NCI-H146 treated with DMSO at 0.1 percent for 48 hours (cell line): ENCODE results near the gene NAA10.
"Not testable (repeated sequence)": the region's sequence is repeated elsewhere in the genome, so short reads cannot be mapped to it uniquely, and the experiment has no call there.

Experiments used
- DNase-seq: peaks from one replicate; lab custom pipeline; 2025; ENCODE audit not compliant: unreplicated experiment; lab: John Stamatoyannopoulos, UW

NAA10 gene

DNA sequence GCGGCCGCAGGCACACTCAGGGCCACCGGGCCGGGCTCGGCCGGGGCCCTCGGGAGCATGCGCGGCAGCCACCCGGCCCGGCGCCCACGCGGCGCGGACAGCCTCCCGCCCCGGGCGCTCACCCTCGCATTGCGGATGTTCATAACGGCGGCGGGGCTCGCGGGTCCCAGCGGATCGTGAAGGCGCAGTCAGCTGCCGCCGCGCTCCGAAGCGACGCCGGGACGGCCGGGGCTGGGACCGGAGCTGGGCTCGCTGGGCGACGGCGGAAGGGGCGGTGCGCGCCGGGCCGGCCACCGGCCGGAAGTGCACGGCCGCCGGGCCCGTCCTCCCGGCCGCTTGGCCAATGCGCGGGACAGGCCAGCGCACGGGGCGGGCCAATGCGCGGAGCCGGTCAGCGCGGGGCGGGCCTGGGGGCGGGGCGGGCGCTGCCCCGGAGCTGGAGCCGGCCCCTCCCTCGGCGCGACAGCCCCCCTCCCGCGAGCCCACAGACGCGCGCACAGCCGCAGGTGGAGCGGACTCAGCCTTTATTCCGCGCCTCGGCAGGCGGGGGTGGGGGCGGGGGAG lies at the start of gene NAA10:
NAA10 (minus strand) TSS at position 276 of the 564 bp plus-strand sequence; CDS start at position 143, 133 bp downstream.
- peak; percentile 32 for DNase-seq

DNA sequence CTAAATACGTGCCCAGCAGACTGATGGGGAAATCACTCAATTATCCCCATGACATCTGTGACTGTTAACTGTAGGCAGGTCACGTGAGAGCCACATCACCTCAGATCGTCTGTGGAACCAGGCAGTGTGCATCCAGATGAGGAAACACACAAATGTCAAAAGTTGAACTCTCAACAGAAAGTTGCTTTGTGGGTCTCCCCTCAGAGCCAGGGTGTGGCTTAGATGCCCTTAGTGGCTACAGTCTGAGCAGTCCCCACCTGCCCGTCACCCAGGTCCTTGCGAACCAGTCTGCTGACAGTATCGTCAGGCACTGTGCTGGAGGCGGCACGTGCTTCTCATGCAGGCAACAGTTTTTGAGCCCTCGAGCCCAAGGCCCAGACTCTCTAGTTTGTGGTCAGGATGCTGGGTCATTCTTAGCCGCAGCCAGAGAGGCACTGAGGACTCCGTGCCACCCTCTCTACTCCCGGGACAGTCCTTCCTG lies 48.5 kb upstream of the NAA10 start:
- no peak for DNase-seq

DNA sequence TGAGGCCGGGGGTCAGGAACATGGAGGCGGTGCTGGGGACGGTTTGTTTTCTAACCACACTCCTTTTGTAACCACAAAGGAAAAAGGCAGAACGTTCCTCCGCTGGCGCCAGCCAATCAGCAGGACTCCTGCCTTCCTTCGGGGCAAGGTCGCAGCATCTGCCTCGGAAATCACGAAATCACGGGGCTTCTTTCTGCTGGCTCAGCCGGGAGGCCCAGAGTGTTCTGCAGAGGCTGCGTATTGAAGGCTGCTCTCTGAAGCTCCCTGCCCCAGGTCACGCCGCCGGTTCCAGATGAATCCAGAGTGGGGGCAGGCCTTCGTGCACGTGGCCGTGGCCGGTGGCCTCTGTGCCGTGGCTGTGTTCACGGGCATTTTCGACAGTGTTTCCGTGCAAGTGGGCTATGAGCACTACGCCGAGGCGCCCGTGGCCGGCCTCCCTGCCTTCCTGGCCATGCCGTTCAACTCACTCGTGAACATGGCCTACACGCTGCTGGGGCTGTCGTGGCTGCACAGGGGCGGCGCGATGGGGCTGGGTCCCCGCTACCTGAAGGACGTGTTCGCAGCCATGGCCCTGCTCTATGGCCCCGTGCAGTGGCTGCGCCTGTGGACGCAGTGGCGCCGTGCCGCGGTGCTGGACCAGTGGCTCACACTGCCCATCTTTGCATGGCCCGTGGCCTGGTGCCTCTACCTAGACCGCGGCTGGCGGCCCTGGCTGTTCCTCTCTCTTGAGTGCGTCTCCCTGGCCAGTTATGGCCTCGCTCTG lies 47.1 kb upstream of the NAA10 start:
- DNase-seq: no peak

DNA sequence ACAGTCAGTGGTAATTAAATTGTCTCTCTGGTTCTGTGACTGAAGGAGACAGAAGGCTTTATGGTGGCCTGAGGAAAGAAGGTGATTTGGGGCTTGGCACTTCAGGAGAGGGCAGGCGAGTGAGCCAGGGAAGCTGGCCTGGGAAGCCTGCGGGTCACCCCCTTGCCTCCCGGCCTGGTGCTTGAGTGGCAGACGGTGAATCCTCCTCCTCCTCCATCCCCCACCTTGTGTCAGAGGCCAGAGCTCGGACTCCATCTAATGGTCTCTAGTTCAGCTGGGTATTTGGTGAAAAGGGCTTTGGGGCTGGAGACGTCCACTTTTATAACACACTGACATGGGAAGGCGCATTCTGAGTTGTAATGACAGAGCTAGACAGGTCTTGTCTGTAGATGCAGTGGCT lies 46.4 kb upstream of the NAA10 start:
- no peak for DNase-seq

DNA sequence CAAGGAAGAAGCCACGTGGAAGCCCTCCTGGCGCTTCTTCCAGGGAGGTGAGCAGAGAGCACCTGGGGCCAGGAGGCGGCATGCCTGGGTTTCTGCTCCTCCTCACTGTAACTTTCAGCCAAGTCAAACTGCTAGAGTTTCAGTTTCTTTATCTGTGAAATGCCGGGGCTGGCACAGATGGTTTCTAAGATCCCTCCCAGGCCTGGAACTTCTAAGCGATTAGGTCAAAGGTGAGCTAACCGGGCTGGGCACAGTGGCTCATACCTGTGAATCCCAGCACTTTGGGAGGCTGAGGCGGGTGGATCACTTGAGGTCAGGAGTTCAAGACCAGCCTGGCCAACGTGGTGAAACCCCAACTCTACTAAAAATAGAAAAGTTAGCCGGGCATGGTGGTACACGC lies 45.6 kb upstream of the NAA10 start:
- not testable (repeated sequence) for DNase-seq

DNA sequence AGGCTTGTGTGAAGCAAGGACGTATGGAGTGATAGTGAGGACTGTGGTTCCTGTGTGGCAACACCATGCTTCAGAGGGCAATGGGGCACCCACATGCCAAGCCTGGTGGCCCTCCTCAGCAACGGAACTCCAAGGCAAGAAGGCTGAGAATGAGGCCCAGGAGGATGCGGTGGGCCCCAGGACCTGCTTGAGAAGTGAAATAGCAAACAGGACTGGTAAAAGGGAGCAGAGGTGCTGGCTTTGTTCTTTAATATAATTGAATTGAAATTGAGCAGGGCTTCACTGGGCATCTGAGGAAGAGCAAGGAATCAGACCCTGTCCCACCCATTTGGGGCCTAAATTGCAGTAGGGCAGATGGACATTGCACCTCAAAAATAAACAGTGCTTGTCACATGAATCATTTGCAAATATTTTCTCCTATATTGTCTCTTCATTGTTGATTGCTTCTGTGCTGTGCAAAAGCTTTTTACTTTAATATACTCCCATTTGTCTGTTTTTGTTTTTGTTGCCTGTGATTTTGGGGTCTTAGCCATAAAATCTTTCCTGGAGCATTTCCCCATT lies 40.0 kb upstream of the NAA10 start:
- no peak for DNase-seq

DNA sequence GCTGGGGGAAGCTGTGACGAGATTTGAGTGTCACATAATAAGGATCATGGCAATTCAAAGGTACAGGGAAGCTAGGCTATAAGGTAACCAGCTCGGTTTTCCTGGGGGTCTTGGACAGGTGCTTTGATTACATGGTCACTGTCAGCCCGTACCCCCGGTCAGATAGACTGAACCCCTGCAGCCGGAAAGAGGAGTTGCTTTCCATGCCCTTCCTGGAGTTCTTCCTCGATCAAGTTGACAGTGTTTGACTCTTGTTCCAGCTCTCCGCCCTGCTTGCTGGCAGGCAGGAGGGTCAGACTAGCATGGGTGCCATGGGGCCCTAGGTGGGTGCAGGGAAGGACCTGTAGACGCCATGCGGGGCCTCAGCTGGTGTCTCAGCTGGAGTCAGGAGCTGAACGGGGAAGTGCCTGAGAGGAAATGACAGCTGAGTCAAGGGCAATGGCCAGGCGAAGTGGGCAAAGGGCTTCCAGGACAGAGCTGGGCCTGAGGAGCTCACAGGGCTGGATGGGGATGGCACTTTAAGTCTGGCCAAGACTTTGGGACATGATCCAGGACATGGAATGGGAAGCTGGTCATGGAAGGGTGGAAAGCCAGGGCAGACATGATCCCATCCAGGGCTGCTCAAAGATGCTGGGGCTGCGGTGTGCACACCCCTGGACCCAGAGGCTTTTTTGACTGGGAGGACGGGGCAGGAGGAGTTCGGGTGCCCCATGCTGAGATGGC lies 39.3 kb upstream of the NAA10 start:
- DNase-seq: no peak

DNA sequence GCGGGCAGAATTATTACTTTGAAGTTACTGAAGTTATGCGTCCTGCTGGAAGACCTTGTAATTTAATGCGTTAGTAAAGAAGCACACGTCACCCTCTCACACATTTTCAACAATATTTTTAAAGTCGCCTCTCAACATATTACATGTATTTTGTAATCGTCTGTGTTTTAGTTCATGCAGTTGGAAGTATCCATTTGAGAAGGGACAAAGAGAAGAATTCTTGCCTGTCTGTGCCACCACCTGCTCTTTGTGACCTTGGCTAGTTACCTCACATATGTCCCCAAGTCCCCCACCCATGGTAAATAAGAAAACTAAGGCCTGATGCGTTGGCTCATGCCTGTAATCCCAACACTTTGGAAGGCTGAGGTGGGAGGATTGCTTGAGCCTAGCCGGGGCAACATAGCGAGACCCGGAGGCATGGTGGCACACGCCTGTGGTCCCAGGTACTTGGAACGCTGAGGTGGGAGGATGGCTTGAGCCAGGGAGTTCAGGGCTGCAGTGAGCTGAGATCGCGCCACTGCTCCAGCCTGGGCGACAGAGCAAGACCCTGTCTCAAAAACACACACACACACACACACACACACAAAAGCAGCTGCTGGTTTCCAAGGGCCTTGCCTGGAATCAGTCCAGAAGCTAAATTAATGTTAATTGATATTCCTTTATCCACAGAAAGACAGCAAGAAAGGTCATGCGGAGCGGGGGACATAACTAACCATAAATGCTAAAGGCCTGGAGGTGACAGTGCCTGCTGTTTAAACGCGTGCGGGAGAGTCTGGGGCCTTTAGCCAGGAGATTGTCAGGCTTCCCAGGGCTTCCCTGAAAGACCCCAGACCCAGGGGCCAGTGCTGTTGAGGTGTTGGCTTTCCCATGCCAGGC lies 38.5 kb upstream of the NAA10 start:
- DNase-seq: peak; percentile 77

DNA sequence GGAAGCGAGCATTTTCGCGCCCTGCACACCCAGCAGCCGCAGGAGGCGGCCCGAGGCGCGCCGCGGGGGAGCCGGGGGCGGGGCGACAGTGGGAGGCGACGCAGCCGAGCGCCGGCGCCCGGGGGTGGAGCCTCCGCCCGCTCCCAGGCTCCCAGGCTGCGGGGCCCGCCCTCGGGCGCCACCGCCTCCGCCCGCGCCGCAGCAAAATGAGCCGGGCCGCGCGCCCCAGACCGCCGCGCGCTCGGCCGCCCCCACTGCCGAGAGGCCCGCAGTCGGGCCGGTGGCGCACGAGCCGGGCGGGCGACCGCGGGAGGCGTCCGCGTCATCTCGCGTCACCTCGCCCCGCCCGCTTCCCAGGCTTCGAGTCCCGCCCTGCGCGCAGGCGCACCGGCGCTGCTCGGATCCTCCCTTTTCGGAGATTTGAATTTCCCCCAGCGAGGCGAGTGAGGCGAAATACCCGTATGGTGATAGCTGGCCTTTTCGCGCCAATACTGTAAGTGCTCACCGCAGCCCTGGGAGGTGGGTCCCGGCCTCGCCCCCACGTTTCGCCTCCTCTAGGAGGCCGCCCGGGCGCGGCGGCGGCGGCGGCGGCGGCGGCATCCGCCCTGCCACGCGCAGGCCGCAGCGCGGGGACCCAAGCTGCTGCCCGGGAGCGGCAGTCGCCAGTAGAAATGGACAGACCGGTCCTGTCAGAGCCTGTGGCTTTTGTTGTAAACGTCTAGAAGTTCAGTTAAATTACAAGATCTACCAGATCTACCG lies 37.7 kb upstream of the NAA10 start, which contains the start of gene TMEM187:
TMEM187 (plus strand) TSS at position 387 of the 759 bp plus-strand sequence. CDS start 9,309 bp downstream, outside the sequence.
- DNase-seq: peak; percentile 70

DNA sequence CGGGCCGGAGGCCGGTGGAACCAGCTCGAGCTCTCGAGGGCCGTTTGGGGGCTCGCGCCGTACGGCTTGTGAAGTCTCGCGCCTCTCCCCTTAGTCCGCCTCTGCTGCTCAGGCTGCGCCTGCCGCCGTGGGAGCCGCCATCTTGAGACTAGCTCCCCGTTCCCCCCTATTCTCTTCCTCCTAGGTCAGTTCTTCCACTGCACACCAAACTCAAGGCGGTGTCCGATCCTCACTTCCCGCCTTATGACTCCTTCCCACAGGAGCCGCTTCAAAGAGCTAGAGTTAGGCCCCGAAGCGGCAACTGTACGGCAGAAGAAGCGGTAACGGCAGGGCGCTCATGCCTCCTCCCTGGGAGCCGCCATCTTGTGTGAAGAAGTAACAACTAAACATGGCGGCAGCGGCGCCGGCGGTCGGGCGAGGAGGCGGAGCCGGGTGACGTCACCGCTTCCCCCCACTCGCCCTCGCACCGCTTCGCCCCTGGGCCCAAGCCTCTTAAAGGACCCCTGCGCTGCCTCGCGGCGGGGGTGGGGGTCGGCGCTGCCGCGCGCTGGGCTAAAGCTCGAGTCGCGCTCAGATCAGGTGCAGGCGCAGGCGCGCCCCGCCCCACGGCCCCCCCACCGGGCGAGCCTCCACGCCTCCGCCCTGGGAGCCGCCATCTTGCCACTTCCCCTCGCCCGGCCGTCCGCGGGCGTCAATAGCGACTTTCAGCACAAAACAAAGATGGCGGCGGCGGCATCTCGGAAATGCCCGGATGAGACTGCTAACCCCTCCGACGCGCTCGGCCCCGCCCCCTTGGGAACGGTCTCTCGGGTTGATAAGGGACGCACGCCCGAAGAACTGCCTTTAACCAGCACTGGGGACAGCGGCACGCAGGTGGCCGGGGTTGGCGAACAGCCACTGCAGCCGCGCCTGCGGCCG lies 36.9 kb upstream of the NAA10 start, which contains the start of gene HCFC1:
HCFC1 (minus strand) TSS at position 369 of the 918 bp plus-strand sequence. CDS start 978 bp downstream, outside the sequence.
- DNase-seq: peak; percentile 70

DNA sequence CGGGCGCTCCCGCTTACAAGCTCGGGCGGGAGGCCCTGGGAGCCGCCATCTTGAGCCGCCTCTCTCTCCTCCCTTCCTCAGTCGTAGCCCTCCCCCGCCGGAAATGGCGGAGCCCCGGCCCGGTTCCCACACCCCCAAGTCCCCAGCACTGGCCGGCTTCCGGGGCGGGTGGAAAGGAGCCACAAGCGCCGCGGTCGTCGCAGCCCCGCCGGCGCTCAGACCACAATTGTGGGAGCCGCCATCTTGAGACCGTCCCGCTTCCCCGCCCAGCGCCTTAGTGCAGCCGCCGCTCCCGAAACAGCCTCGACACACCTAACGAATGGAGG lies 36.2 kb upstream of the NAA10 start:
- peak; percentile 53 for DNase-seq

DNA sequence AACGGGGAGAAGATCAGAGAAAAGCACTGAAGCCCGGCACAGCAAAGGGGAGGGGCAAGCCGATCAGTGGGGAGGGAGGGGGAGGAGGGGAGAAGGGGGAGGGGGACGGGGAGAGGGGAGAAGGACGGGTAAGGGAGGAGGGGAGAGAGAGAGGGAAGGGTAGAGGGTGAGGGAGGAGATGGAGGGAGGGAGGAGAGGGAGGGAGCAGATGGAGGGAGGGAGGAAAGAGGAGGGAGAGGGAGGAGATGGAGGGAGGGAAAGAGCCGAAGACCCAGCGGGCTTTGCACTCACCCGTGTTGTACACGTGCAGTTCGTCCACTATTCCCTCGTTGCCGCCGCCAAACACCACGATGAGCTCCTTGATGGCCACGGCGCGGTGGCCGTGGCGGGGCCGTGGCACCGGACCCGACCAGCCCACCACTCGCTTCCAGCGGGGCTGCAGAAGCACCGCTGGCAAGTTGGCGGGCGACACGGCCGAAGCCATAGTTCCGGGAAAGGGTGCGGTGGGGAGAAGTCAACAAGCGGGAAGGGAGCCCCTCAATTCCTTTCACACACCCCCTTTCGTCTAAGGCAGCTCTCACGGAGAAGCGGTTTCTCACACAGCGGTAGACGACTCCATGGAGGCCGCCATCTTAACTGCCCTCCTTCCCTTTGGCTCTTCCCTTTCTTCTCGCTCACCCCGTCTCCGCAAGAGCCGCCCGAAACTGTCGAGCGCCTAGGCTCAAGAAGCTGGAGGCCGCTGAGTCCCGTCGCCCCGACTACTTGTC lies 35.7 kb upstream of the NAA10 start:
- peak; percentile 20 for DNase-seq

DNA sequence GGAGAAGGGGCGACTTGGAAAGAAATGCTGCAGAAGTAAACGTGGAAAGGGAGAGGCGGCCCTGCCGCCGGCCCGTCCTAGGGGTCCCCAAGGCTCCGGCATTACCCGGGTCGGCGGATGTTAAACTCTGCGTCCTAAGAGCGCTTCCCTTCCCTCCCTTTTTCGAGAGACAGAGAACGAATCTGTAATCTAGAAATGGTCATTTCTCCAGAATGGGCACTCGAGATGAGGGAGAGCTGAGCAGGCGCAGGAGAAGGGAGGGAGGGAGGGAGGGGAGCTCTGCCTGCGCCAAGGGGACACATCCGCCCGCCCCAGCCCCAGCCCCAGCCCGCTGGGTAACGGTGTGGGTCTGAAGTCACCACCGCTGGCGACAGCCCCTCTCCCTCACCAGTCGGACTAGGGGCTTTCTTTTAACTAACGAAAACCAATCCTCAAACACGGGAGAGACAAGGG lies 35.1 kb upstream of the NAA10 start:
- DNase-seq: no peak

DNA sequence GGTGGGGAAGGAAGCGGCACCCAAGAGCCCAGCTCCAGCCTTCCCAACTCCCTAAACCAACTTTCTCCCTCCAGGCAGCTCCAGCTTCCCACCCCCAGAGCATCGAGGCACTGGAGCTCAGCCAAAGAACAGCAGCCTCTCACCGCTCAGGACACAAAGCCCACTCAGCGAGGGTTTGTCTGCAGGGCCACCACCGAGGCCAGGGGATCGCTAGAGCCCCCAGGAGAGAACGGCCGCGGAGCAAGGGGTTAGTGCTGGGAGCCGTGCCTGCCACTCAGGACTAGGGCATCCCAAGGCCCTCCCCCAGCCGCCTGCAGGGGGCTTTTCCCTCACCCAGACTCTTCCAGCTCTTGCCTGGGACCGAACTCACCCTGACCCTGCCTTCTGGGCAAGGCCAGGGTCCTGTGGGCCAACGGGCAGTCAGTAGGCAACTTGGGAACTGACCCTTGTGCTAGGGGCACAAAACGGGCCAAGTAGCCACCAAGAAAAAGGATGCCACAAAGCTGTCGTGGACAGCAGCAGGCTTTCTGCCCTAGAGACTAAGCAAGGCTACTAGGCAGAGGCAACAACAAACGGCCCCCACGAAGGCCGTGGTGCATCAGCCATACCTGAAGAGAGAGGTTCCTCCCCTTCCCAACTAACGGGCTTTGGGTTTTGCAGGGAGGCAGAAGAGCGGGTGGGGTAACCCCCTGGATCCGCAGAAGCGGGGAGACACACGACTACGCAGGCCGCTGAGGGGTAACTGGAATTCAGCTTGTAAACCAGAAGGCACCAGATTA lies 34.5 kb upstream of the NAA10 start:
- no peak for DNase-seq

DNA sequence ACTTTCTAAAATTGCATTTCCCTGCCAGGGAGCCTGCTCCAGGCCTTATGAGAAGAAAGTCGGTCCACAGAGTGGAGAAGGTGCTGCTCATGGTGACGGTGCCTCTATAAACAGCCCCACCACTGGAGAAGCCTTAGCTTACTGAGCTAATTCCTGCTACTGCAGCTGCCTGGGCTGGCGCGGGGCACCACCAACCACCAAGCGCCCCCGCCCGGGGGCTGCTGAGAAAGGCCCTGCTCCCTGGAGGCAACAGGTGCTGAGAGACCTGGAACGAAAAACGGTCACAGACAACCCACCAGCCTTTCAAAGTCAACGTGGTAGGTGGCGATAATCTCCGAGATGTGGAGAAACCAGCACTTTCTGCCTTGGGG lies 33.9 kb upstream of the NAA10 start:
- no peak for DNase-seq

DNA sequence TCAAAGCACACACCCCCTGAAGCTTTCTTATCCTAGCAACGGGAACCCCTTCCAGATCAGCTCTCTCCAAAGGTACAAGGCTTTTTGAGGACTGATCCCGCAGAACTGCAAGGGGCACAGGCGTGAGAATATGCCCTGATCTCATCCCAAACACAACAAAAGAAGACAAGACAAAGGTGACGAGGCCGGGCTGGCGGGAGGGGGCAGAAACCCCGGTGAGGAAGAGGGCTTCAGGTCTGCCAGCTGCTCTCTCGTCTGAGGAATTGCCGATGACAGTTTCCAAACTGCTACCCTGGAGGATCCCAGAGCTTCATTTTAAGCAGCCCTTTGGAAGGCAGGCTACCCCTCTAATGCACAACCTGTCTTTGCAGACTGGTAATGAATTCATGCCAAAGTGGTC lies 33.4 kb upstream of the NAA10 start:
- DNase-seq: no peak

DNA sequence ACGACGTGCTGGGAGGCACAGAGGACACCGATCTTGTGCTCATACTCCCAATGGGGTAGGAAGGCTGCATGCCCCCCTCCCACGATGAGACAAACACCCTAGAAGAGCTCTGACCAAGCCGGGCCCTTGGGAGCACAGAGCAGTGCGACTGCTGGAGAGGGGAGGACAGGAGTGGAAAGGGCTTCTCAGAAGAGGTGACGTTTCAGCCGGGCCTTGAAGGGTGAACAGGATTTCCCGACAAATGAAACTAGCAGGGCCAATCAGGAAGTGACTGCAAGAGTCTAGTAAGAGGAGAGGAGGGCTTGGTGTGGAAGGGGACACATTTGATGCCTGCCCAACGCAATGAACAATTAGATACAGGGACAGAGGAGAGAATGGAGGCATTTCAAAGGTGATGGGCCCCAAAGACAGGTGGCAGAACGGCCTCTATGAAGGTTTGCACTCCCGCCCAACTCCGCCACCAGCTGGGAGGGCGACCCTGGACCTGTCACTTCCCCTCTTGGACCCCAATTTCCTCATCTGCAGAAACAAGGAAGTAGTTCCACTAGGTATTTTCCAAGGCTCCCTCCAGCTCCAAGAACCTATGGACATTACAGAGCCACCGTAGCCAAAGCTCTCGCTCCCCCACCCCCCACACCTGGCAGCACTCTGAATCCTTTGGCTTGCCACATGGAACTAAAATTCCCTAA lies 32.8 kb upstream of the NAA10 start:
- no peak for DNase-seq
